GM04504 (cell line): ENCODE measurements around the gene PRKN.

Experiments
- DNase-seq: peaks from one replicate; pipeline ENCODE4 v3.0.0-alpha.2; 2012; ENCODE audit warnings: low read depth

PRKN gene

DNA sequence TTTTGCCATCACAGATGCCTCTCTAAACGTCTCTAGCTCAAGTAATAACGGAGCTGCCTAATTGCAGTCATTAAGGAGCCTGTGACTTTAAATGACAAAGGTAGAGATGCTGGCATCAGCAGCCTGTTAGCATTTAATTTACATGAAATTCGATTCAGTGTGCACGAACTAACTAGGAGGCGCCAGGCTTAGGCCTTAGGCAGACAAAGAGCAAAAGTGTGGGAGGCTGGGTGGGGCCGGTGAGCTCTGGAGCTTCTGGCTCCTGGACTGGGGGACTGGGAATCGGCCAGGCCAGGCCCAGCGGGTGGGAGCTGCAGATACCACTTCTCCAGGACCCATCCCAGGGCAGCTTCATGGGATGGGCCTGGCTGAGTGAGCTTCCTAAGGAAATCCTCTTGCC lies 1283.7 kb downstream of the PRKN start:
- DNase-seq: no peak

DNA sequence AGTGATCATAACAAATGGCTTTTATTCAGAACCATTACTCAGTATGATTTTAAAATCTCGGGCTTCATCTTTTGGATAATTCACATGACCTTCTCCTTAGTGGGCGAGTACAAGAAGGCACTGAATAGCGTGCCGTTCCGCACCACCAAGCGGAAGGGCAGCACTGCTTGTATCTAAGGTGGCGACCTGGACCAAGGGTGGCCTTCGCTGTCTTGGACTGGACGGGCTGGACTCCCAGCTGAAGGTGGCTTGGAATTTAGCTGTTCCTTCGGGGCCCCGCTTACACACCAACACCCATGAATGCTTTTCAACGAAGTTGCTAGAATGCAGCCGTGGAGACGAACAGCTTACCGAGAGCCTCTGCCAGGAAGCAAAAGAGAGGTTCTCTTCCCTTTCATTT lies 1285.1 kb downstream of the PRKN start:
- DNase-seq: no peak

DNA sequence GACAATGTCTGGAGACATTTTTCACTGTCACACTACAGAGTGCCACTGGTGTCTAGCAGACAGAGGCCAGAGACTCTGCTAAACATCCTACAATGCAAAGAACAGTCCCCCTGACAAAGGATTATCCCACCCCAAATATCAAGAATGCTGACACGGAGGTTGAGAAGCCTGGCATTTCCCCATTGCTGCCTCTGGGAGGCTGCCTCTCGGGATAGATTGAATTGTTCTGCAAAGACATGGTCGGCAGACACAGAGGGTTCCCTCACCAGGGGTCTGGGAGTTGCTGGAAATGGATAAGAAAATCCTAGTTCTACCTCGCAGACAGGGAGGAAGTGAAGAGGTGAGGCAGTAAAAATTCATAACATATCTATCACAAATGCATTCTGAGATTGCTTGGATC lies 1287.3 kb downstream of the PRKN start:
- DNase-seq: no peak

GRCh38 chr6:161439093-161439492 lies 1288.5 kb downstream of the PRKN start:
- peak; percentile 87 for DNase-seq

GRCh38 chr6:161438430-161439030 lies 1289.0 kb downstream of the PRKN start:
- DNase-seq: no peak

DNA sequence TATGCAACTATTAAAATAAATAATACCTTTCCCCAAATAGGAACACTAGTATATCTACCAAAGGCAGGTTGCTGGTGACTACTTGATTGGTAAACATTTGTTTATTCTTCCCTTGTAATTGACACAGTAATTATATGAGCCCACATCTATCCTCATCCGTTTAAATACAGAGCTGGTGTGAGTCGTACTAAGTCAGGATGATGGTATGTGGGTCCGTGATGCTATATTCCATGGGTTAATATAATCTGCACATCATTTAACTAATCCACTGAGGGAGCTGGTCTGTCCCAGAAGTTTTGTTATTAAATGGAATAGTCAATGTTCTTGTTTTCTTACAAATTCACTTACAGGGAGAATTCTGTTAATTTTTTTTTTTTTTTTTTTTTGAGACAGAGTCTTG lies 1289.7 kb downstream of the PRKN start:
- no peak for DNase-seq

DNA sequence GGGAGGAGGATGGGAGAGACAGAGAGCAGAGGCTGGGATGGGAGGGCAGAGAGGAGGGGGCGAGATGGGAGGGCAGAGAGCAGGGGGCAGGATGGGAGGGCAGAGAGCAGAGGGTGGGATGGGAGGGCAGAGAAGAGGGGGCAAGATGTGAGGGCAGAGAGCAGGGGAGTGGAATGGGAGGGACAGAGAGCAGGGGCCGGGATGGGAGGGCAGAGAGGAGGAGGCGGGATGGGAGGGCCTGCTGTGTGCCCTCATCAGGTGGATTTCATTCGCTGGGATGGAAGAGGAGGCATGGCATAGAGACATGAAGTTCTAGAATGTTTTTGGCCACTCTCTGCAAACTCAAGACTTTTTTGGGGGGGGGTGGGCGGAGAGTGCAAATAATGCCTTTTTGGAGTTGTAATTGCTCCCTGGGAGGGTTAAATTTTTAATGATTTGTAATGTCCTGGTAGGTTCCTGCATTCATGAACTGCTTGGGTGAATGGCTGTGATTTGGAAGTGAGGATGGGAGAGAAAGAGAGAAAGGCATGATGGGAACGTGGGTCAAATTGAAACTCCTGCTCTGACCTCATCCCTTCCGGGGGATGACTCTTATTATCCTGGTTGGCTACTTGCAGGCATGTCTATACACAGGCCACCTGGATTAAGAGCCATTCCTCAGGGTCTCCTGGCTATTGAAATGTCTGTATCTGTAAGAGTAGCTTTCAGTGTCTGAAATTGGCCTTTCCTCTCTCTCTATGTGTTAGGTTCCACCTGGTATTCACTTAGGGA lies 1291.3 kb downstream of the PRKN start:
- no peak for DNase-seq

DNA sequence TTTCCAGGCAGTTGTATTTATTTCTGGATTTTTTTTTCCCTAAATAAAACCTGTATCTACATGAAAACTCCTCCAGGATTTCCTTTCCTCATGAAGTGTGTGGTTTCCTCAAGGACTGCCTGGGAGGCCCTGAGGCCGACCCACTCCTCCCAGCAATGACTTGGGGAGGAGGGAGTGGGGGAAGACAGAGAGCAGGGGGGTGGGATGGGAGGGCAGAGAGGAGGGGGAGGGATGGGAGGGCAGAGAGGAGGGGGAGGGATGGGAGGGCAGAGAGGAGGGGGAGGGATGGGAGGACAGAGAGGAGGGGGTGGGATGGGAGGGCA lies 1291.9 kb downstream of the PRKN start:
- no peak for DNase-seq

DNA sequence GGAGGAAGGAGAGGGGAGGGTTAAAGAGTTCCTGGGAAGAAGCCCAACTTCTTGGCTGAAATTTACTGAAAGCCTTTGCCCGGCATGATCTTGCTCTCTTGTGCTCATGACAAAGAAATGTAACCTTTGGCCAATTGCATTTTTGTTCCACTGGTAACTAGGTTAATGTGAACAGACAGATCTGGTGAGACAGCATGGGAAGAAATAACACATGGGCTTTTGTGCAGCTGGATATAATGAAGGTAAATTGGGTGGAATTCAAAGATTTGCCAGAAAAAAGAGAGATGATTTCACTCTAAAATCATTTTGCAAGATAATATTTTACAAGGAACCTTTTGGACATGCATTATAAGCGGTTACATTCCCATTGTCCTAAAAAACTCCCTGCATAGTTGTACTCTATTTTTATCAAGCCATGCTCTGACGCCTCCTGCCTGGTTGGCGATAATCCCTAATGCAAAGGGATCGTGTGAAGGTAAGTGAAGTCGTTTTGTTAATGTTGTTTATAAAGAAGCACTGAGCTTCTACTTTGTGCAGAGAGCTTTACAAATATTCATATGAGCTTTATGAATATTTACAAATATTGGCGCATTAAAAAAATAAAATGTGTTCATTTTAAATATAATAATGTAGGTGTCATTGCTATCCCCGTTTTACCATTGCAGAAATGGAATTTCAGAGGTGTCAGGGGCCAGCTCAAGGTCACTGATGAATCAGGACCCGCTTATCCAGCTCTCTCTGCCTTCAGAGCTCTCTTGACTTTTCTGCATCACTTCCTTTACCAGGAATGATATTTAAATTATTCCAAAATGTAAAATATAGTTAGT lies 1292.4 kb downstream of the PRKN start:
- DNase-seq: peak; percentile 94

GRCh38 chr6:161434350-161434749 lies 1293.2 kb downstream of the PRKN start:
- no peak for DNase-seq

- DNase-seq: no peak
These were observed 1295.0 kb downstream of the PRKN start for GRCh38 chr6:161432546-161432945.

- no peak for DNase-seq
These were observed 1297.6 kb downstream of the PRKN start for GRCh38 chr6:161429921-161430490.

- DNase-seq: no peak
These were observed 1303.1 kb downstream of the PRKN start for GRCh38 chr6:161424421-161424820.

DNA sequence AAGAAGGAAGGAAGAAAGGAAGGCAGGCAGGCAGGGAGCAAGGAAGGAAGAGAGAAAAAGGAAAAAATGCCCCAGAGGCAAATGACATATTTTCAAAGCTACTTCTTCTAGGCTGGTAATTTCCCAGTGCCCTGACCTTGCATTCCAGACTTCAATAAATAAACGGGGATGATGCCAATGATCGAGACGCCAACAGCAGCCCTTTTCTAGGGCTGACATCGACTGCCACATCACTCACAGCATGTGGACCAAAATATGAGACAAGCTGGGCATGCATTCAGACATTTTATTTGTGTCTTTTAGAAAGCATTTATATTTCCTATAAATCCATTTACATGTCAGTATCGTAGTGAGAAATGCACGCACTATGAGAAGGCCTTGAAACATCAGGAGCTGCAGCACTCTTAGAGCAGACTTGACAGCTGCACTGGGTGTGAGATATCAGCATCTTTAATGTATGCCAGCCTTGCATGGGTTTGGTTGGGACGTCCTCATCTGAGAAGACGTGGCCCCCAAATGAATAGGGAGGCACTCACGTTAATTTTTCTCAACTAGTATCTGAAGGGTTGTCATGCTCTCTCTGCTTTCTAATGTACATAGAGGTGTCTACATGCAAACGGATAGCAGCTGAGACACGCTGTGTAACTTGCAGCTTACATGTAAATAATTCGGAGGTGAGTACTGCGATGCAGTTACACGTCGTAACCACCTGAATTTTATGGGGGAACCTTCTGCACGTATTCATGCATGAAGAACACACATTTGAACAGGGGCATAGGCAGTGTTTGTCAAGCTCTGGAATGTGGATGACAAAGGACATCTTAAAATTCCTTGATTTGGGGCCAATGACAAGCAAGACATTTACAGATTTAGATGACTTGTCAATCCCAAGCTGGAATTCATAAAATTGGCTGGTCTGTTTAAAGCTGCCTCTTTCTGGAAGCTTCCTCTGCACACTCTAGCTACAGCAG lies 1304.6 kb downstream of the PRKN start:
- DNase-seq: peak; percentile 35

DNA sequence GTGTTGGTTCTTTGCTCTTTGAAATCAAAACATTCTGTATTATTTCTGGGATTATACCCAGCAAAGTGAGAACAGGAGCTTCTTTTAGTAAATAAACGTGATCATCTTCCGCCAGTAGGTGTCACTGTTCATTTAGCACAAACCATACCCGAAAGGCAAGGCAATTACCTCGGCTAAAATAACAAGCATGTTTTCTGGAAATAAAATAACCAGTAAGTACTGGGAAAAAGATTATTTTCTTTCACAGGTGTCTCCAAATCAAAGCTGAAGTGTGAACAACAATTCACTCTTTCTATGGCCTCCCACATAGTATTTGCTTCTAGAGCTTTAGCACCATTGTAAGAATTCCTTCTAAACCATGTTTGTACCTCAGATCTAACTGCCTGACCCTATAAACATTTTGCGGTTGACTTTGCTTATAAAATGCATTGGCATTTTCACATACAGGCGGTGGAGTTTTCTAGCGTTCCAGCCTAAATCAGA lies 1309.1 kb downstream of the PRKN start:
- peak; percentile 65 for DNase-seq

GRCh38 chr6:161417717-161418462 lies 1309.7 kb downstream of the PRKN start:
- DNase-seq: peak; percentile 39

- no peak for DNase-seq
These were observed 1312.2 kb downstream of the PRKN start for GRCh38 chr6:161415302-161415855.

DNA sequence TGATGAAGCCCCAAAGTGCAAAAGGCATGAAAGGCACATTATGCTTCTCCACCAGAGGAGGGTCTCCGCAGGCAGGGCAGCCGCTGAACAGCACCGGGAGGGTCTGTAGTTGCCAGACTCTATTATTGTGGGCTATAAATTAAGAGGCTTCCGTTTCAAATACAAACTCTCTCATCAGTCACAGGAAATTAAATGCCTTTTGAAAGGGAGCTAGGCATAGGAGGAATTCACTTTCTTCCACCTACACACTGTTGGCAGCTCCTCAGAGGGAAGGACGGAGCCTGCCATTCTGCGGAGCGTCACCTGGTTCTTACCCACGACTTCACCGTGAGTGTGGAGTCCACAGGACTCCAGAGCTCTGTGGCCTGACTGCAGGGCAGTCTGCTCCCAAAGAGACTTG lies 1312.9 kb downstream of the PRKN start:
- no peak for DNase-seq

GRCh38 chr6:161414180-161414579 lies 1313.4 kb downstream of the PRKN start:
- no peak for DNase-seq

DNA sequence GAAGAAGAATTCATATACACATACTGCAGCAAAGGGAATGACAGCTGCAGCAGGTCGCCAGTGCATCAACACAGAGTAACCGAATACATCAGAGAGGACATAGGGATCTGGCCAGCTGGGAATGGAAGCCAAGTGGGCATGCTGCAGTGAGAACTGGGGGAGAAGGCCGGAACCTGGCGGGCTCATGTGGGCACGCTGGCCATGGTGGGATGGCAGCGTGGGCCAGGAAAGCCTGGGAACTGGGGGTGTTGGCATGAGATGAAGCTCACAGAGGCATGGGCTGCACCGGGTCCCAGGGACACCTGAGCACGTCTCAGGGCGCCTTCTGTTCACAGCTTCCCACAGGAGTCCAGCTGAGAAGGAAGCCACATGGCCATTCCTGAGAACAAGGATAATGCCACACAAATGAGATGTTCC lies 1314.2 kb downstream of the PRKN start:
- DNase-seq: no peak
